ENCODE results near the gene TP53.

The TP53 gene

DNA sequence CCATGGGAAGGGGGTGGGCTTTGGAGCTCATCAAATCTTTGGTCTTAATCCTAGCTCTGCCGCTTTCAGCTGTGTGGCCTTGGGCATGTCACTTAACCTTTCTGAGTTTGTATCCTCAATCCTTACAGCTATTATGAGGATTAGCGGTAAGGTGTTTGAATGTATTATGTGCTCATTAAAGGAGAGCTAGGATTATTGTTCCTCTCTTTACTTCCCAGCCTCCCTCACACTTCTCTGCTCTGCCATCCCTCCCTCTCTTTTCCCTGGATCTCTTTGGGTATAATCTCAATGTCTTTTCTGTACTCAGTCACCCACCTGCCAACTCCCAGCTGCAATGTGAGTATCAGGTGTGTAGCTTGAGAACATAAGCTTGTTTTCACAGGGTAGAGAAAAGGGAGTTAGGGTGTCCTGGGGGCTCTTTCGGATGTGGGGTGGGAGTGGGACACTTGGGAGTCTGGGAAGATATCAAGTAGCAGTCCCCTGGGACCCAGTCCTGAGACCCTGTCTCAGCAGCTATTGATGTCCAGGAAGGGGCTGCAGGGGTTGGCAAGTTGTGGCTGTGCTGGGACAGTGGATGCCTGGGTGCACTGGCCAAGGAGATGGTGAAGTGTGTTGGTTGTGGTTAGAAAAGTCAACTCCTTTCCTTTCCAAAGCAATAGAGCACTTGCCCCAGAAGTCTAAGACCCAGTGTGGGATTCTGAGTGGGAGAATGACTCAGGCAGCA, 19.5 kb upstream of the TP53 start:
- Histone ChIP-seq H3K36me3 (ENCODE audit: insufficient read depth, low read length) (no peaks in the 10 kb centered on the region), H2AFZ (ENCODE audit: low read length, unreplicated experiment) (no peak overlapping the region), H3K79me2 (ENCODE audit: control insufficient read depth, insufficient read depth, low read length, unreplicated experiment) (no peaks in the 10 kb centered on the region), H3K27ac (ENCODE audit: low read depth, low read length) (no peak overlapping the region), H3K27me3 (ENCODE audit: insufficient read depth, low read length) (peaks cover 40% of the 10 kb centered on the region), H3K4me1 (ENCODE audit: control insufficient read depth, insufficient read depth, low read length, unreplicated experiment) (no peaks in the 10 kb centered on the region), H3K4me3 (ENCODE audit: low read depth, low read length) (no peak overlapping the region)

DNA sequence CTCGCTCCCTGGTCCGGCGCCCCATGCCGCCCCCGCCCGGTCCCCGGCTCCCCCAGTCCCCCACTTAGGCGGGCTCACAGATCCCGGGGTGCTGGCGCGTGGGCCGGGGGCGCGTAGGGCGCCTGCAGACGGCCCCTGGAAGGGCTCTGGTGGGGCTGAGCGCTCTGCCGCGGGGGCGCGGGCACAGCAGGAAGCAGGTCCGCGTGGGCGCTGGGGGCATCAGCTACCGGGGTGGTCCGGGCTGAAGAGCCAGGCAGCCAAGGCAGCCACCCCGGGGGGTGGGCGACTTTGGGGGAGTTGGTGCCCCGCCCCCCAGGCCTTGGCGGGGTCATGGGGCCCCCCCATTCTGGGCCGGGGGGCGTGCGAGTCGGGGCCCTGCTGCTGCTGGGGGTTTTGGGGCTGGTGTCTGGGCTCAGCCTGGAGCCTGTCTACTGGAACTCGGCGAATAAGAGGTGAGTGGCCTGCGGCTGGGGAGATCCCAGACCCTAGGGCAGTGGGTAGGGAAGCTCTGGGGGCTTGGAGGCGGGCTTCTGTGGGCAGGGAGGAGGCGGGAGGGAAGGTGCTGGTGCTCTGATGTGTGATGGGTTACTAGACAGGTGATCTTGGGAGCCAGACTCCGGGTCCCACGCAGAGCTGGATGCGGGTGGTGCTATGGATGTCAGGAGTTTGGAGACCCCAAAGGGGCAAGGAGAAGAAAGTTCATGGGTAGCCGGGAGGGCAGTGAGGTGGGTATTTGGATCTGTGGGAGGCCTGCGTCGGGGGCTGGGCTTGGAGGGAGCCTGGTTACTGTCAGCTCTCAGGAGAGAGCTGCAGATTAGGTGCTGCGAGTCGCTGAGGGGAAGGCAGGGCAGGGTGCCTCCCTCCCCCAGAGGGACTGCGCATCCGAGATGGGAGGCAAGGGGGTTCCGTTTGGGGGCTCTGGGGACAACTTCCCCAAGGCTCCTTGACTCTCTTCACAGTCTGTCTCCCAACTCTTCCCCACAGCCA, 18.3 kb upstream of the TP53 start:
- H2AFZ ChIP-seq (ENCODE audit: low read length, unreplicated experiment), result no peak overlapping the region

DNA sequence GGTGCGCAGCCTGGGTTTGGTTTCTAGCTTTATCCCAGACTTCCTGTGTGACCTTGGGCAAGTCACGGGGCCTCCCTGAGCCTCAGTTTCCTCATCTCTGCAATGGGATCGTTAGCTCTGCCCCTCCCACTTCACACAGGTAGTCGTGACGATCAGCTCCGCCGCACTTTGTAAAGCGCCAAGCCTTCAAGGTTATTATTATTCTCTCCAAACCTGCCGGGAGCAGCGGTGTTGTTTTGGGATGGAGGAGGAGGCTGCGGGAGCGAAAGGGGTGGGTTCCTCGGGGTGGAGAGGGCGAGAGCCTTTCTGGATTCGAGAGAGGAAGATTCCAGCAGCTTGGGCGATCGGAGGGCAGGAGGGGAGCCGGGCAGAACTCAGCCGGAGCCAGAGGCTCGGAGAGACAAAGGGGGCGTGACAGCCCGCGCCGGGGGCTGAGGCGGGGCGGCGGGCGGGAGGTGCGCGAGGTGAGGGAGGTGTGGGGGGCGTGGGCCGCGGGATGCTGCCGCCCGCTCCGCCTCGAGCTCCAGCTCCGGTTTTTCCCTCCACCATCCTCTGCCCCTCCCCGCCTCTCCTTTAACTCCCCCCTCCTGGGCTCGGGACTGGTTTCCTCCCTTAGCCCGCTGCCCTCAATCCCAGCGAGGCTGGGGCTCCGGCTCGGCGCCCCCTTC, 17.4 kb upstream of the TP53 start, which contains the start of gene EFNB3:
Gene EFNB3, plus strand, starts transcription at position 602 of the 668 bp plus-strand sequence. CDS start 397 bp downstream, outside the sequence.
- H3K27ac ChIP-seq (ENCODE audit: low read depth, low read length), result no peak within 1 kb of the TSS
- peaks cover 32% of the 10 kb centered on the region for H3K27me3 ChIP-seq (ENCODE audit: insufficient read depth, low read length)
- H3K4me1 ChIP-seq (ENCODE audit: control insufficient read depth, insufficient read depth, low read length, unreplicated experiment), result no peaks in the 10 kb centered on the region
- H3K36me3 ChIP-seq (ENCODE audit: insufficient read depth, low read length), result no peaks in the 10 kb centered on the region
- H2AFZ ChIP-seq (ENCODE audit: low read length, unreplicated experiment), result no peak within 1 kb of the TSS
- peak within 1 kb of the TSS; percentile 44 for H3K4me3 ChIP-seq (ENCODE audit: low read depth, low read length)
- no peaks in the 10 kb centered on the region for H3K79me2 ChIP-seq (ENCODE audit: control insufficient read depth, insufficient read depth, low read length, unreplicated experiment)

More for the DNA sequence above, 18.3 kb upstream of the TP53 start:
- Histone ChIP-seq H3K27ac (ENCODE audit: low read depth, low read length) (no peak overlapping the region), H3K4me3 (ENCODE audit: low read depth, low read length) (peak overlapping the region; percentile 44), H3K4me1 (ENCODE audit: control insufficient read depth, insufficient read depth, low read length, unreplicated experiment) (no peaks in the 10 kb centered on the region), H3K36me3 (ENCODE audit: insufficient read depth, low read length) (no peaks in the 10 kb centered on the region), H3K79me2 (ENCODE audit: control insufficient read depth, insufficient read depth, low read length, unreplicated experiment) (no peaks in the 10 kb centered on the region), H3K27me3 (ENCODE audit: insufficient read depth, low read length) (peaks cover 32% of the 10 kb centered on the region)

DNA sequence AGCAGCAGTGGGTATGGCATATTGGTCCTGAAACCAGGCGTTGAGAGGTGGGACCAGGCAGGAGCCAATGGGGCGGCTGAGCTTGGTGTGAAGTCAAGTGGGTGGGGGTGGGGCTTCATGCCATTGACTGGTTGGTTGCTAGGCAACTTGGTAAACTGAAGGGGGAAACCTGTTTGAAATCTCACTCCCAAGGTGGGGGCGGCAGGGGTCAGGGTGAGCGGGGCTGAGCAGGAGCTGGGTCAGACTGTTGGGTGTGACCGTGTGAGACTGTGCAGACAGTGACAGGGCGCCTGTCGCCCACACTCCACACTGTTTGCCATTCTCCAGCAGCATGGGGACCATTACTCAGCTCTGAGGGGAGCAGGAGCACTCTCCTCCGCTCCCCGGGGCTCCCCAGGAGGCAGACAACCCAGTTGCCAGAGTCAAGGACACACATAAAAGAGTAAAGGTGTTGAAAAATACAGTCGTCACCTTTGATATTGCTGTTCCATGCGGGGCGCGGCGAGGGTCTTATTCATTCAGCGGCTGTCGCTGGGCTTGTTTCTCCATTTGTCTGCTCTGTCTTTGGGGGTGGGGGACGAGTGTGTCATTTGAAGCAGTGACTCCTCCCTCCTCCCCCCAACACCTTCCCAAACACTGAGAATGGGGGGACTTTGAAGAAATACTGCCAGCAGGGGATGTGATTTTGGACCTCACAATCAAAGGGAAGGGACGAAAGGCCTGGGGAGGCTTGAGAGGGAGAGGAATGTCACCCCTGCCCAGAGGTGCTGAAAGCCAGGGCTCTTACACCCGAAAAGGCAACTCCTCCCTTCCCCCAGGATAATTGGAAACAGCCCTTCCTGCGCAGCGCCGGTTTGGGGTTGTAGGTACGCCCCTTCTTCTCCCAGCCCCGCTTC, 16.5 kb upstream of the TP53 start:
- H3K4me1 ChIP-seq (ENCODE audit: control insufficient read depth, insufficient read depth, low read length, unreplicated experiment), result no peaks in the 10 kb centered on the region
- H3K4me3 ChIP-seq (ENCODE audit: low read depth, low read length), result no peak overlapping the region
- no peak overlapping the region for H3K27ac ChIP-seq (ENCODE audit: low read depth, low read length)
- no peaks in the 10 kb centered on the region for H3K36me3 ChIP-seq (ENCODE audit: insufficient read depth, low read length)
- no peak overlapping the region for H2AFZ ChIP-seq (ENCODE audit: low read length, unreplicated experiment)
- H3K79me2 ChIP-seq (ENCODE audit: control insufficient read depth, insufficient read depth, low read length, unreplicated experiment), result no peaks in the 10 kb centered on the region
- H3K27me3 ChIP-seq (ENCODE audit: insufficient read depth, low read length), result peaks cover 32% of the 10 kb centered on the region

DNA sequence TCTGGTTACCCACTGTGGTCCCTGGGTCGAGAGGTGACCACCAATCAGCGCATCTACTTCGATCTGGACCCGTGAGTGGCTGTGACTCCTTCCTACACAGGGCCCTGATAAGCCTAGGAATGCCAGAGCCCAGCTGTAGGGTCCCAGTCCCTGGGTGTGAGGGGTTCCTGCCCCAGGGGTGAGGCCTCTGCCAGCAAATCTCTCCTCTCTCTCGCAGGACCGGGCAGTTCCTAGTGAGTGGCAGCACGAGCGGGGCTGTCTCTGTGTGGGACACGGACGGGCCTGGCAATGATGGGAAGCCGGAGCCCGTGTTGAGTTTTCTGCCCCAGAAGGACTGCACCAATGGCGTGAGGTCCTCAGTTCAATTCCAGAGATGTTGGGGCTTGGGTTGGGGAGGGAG, 15.5 kb upstream of the TP53 start:
- no peaks in the 10 kb centered on the region for H3K79me2 ChIP-seq (ENCODE audit: control insufficient read depth, insufficient read depth, low read length, unreplicated experiment)
- no peaks in the 10 kb centered on the region for H3K36me3 ChIP-seq (ENCODE audit: insufficient read depth, low read length)
- H3K27ac ChIP-seq (ENCODE audit: low read depth, low read length), result no peak overlapping the region
- H3K27me3 ChIP-seq (ENCODE audit: insufficient read depth, low read length), result peaks cover 32% of the 10 kb centered on the region
- no peak overlapping the region for H2AFZ ChIP-seq (ENCODE audit: low read length, unreplicated experiment)
- H3K4me1 ChIP-seq (ENCODE audit: control insufficient read depth, insufficient read depth, low read length, unreplicated experiment), result no peaks in the 10 kb centered on the region
- no peak overlapping the region for H3K4me3 ChIP-seq (ENCODE audit: low read depth, low read length)

DNA sequence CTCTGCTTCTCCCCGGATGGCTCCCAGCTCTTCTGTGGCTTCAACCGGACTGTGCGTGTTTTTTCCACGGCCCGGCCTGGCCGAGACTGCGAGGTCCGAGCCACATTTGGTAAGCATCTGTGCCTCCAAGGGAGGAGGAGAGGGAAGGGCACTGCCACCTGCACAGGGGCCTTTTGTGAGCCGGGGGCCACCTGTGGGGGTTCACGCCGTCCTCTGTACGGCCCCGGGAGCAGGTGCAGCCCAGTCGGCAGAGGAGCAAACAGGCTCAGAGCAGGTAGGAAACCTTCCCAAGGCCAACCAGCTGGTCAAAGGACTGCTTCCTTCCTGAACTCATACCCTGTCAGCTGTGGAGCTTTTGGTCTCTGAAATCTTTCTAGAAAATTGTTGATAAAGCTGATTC, 14.4 kb upstream of the TP53 start:
- Histone ChIP-seq H3K4me1 (ENCODE audit: control insufficient read depth, insufficient read depth, low read length, unreplicated experiment) (no peaks in the 10 kb centered on the region), H3K4me3 (ENCODE audit: low read depth, low read length) (no peak overlapping the region), H3K27ac (ENCODE audit: low read depth, low read length) (no peak overlapping the region), H3K36me3 (ENCODE audit: insufficient read depth, low read length) (no peaks in the 10 kb centered on the region), H2AFZ (ENCODE audit: low read length, unreplicated experiment) (no peak overlapping the region), H3K27me3 (ENCODE audit: insufficient read depth, low read length) (peaks cover 27% of the 10 kb centered on the region), H3K79me2 (ENCODE audit: control insufficient read depth, insufficient read depth, low read length, unreplicated experiment) (no peaks in the 10 kb centered on the region)

DNA sequence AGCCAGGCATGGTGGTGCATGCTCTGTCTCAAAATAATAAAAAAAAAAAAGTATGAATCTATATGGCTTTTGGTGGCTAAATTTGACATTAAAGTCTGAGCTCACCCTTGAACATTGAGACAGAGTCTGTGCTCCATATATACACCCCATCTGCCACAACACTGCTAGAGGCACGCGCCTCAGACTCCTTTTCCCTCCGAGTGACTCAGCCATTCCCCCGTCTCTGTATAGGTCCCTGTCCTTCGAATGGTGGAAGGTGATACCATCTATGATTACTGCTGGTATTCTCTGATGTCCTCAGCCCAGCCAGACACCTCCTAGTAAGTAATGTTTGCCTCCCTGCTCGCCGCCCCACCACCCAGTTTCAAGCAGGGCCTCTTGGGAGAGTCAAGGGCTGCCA, 13.2 kb upstream of the TP53 start:
- H3K4me3 ChIP-seq (ENCODE audit: low read depth, low read length), result no peak overlapping the region
- H3K79me2 ChIP-seq (ENCODE audit: control insufficient read depth, insufficient read depth, low read length, unreplicated experiment), result no peaks in the 10 kb centered on the region
- peaks cover 15% of the 10 kb centered on the region for H3K27me3 ChIP-seq (ENCODE audit: insufficient read depth, low read length)
- no peaks in the 10 kb centered on the region for H3K36me3 ChIP-seq (ENCODE audit: insufficient read depth, low read length)
- H3K4me1 ChIP-seq (ENCODE audit: control insufficient read depth, insufficient read depth, low read length, unreplicated experiment), result no peaks in the 10 kb centered on the region
- H2AFZ ChIP-seq (ENCODE audit: low read length, unreplicated experiment), result no peak overlapping the region
- no peak overlapping the region for H3K27ac ChIP-seq (ENCODE audit: low read depth, low read length)

DNA sequence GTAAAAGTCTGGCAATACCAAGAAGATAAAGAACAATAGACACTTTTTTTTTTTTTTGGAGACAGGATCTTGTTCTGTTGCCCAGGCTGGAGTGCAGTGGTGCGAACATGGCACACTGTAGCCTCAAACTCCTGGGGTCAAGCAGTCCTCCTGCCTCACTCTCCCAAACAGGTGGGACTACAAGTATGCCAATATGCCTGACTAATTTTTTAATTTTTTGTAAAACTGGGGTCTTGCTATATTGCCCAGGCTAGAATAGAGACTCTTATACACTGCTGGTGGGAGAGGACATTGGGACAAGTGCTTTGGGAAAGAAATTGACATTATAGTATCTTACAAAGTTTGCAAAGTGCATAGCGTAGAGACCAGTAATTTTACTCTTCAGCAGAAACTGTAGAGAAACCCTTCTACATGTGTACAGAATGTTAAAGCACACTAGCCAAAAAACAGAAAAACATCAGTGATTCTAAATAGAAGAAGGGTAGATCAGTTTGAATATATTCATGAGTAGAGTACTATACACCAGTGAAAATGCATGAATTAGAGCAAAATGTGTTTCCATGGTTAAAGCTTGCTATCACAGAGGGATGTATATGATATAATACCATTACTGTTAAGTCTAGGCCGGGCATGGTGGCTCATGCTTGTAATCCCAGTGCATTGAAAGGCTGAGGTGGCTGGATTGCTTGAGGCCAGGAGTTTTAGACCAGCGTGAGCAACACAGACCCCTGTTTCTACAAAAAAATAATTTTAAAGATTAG, 10.7 kb upstream of the TP53 start:
- Histone ChIP-seq H2AFZ (ENCODE audit: low read length, unreplicated experiment) (no peak overlapping the region), H3K4me1 (ENCODE audit: control insufficient read depth, insufficient read depth, low read length, unreplicated experiment) (no peaks in the 10 kb centered on the region), H3K4me3 (ENCODE audit: low read depth, low read length) (no peak overlapping the region), H3K36me3 (ENCODE audit: insufficient read depth, low read length) (no peaks in the 10 kb centered on the region), H3K27me3 (ENCODE audit: insufficient read depth, low read length) (no peaks in the 10 kb centered on the region), H3K79me2 (ENCODE audit: control insufficient read depth, insufficient read depth, low read length, unreplicated experiment) (no peaks in the 10 kb centered on the region), H3K27ac (ENCODE audit: low read depth, low read length) (no peak overlapping the region)

DNA sequence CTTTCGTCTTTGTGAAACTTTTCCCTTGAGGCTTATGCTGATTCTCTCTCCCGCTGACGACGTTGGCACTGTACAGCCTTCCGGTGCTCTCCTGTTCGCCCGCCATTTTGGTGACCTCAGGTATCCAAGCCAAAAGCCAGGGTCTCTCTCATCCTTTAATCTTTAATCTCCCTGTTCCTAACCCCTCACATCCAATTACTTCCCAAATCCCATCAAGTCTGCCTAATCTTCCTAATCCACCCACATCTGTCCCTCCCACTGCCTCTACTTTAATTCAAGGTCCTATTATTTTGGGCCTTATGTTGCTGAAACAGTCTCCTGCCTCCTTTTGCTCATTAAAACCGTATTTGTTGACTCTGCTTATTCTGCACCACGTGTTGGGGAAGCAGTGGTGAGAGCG, 8.3 kb upstream of the TP53 start:
- no peak overlapping the region for H3K4me3 ChIP-seq (ENCODE audit: low read depth, low read length)
- no peak overlapping the region for H2AFZ ChIP-seq (ENCODE audit: low read length, unreplicated experiment)
- H3K27ac ChIP-seq (ENCODE audit: low read depth, low read length), result no peak overlapping the region
- no peaks in the 10 kb centered on the region for H3K4me1 ChIP-seq (ENCODE audit: control insufficient read depth, insufficient read depth, low read length, unreplicated experiment)
- no peaks in the 10 kb centered on the region for H3K27me3 ChIP-seq (ENCODE audit: insufficient read depth, low read length)
- H3K79me2 ChIP-seq (ENCODE audit: control insufficient read depth, insufficient read depth, low read length, unreplicated experiment), result no peaks in the 10 kb centered on the region
- peaks cover under 1% of the 10 kb centered on the region; the same call in 1 of the 2 replicates for H3K36me3 ChIP-seq (ENCODE audit: insufficient read depth, low read length)

Data from ACC112 (cell line).